Neural progenitor cell (in vitro differentiated cells): ENCODE results near the gene TIMP3. TPM values are rescaled to one million over a fixed set of nuclear protein-coding genes. Genes with fewer than 3 reads are reported as not detected.

Experiments used
- DNase-seq: peaks from one replicate; pipeline ENCODE4 v3.0.0-alpha.2; 2016; ENCODE audit warnings: low spot score
- H2AFZ ChIP-seq: fragments of 200-600 bp; sonication (generic); replicated peaks from 2 replicates; pipeline ENCODE4 v1.6.1; 2016; ENCODE audit warnings: antibody characterized with exemption
- H3F3A ChIP-seq: fragments of 200-600 bp; sonication (generic); 2 replicates; pipeline ENCODE4 v1.6.1; 2016; ENCODE audit warnings: antibody characterized with exemption, low read depth
- H3K27ac ChIP-seq: fragments of 200-600 bp; sonication (generic); 2 replicates; pipeline ENCODE4 v1.5.1; 2016; ENCODE audit warnings: mild to moderate bottlenecking
- H3K27me3 ChIP-seq: fragments of 200-600 bp; sonication (generic); 2 replicates; pipeline ENCODE4 v1.6.1; 2016; ENCODE audit warnings: mild to moderate bottlenecking, moderate library complexity
- H3K36me3 ChIP-seq: fragments of 200-600 bp; sonication (generic); 2 replicates; pipeline ENCODE4 v1.5.1; 2016
- H3K4me1 ChIP-seq: fragments of 200-600 bp; sonication (generic); 2 replicates; pipeline ENCODE4 v1.6.1; 2016; ENCODE audit warnings: mixed run types
- H3K4me2 ChIP-seq: fragments of 200-600 bp; sonication (generic); 2 replicates; pipeline ENCODE4 v1.6.1; 2016
- H3K4me3 ChIP-seq: fragments of 200-600 bp; sonication (generic); 2 replicates; pipeline ENCODE4 v1.5.1; 2016
- H3K79me2 ChIP-seq: fragments of 200-600 bp; sonication (generic); 2 replicates; pipeline ENCODE4 v1.6.1; 2016; ENCODE audit warnings: low read depth
- H3K9ac ChIP-seq: fragments of 200-600 bp; sonication (generic); 2 replicates; pipeline ENCODE4 v1.6.1; 2016
- H3K9me3 ChIP-seq: fragments of 200-600 bp; sonication (generic); 2 replicates; pipeline ENCODE4 v1.5.1; 2016; ENCODE audit warnings: low read depth
- H4K20me1 ChIP-seq: fragments of 200-600 bp; sonication (generic); 2 replicates; pipeline ENCODE4 v1.6.1; 2016; ENCODE audit warnings: low read depth
- H3K27ac Mint-ChIP-seq: 3 replicates; pipeline ENCODE4 v1.8.0; 2021; ENCODE audit warnings: mixed read lengths
- H3K27me3 Mint-ChIP-seq: 2 replicates; pipeline ENCODE4 v1.8.0; 2022; ENCODE audit warnings: low read depth, mild to moderate bottlenecking, inconsistent platforms, moderate library complexity, mixed read lengths; ENCODE audit not compliant: insufficient read depth
- H3K36me3 Mint-ChIP-seq: 3 replicates; pipeline ENCODE4 v1.8.0; 2021; ENCODE audit warnings: mixed read lengths
- H3K4me1 Mint-ChIP-seq: 3 replicates; pipeline ENCODE4 v1.8.0; 2021; ENCODE audit warnings: mixed read lengths
- H3K4me3 Mint-ChIP-seq: 3 replicates; pipeline ENCODE4 v1.8.0; 2021; ENCODE audit warnings: mild to moderate bottlenecking, moderate library complexity, mixed read lengths
- H3K9me3 Mint-ChIP-seq: 3 replicates; pipeline ENCODE4 v1.8.0; 2020; ENCODE audit warnings: mixed read lengths
- CTCF ChIP-seq: fragments of 200-600 bp; sonication (generic); IDR thresholded peaks from 2 replicates; pipeline ENCODE4 v1.5.1; 2017; ENCODE audit warnings: antibody characterized with exemption, mild to moderate bottlenecking
- EZH2 ChIP-seq: fragments of 200-600 bp; sonication (generic); IDR thresholded peaks from 2 replicates; pipeline ENCODE4 v1.6.1; 2017; ENCODE audit warnings: antibody characterized with exemption, mild to moderate bottlenecking, moderate library complexity
- EZH2phosphoT487 ChIP-seq: fragments of 200-600 bp; sonication (generic); IDR thresholded peaks from 2 replicates; pipeline ENCODE4 v1.6.1; 2017; ENCODE audit warnings: antibody characterized with exemption
- total RNA-seq: library from RNA; depleted of rRNA; stranded (reverse); fragments of >200 nt; gene quantifications from 2 replicates; pipeline ENCODE4 v1.2.3, GENCODE V29; 2015; ENCODE audit warnings: low replicate concordance

TIMP3 gene
- total RNA-seq, 1 donor from 2014 or later, result 6.3 TPM

GRCh38 chr22:32862936-32863661, 61.6 kb downstream of the TIMP3 start:
- Histone ChIP-seq H3K9ac (no peak overlapping the region), H2AFZ (no peak overlapping the region), H4K20me1 (no peaks in the 10 kb centered on the region), H3F3A (no peaks in the 10 kb centered on the region), H3K27me3 (no peaks in the 10 kb centered on the region), H3K4me2 (no peak overlapping the region), H3K4me1 (no peaks in the 10 kb centered on the region), H3K4me3 (no peak overlapping the region), H3K9me3 (no peaks in the 10 kb centered on the region), H3K79me2 (no peaks in the 10 kb centered on the region), H3K27ac (no peak overlapping the region), H3K36me3 (no peaks in the 10 kb centered on the region)
- peaks cover 6% of the 10 kb centered on the region for H3K4me1 Mint-ChIP-seq
- H3K36me3 Mint-ChIP-seq, result no peaks in the 10 kb centered on the region
- no peaks in the 10 kb centered on the region for H3K9me3 Mint-ChIP-seq
- no peak for DNase-seq
- H3K27ac Mint-ChIP-seq, result peak overlapping the region; percentile 69
- H3K4me3 Mint-ChIP-seq, result no peak overlapping the region
- TF ChIP-seq EZH2, result no peak
- TF ChIP-seq CTCF, result no peak
- no peak for TF ChIP-seq EZH2phosphoT487
- H3K27me3 Mint-ChIP-seq, result peaks cover 11% of the 10 kb centered on the region

- Histone ChIP-seq H3K36me3 (no peaks in the 10 kb centered on the region), H4K20me1 (no peaks in the 10 kb centered on the region), H3K4me1 (no peaks in the 10 kb centered on the region), H3K79me2 (no peaks in the 10 kb centered on the region), H2AFZ (no peak overlapping the region), H3K27me3 (no peaks in the 10 kb centered on the region), H3K9ac (no peak overlapping the region), H3F3A (no peaks in the 10 kb centered on the region), H3K27ac (no peak overlapping the region), H3K4me2 (no peak overlapping the region), H3K9me3 (no peaks in the 10 kb centered on the region), H3K4me3 (no peak overlapping the region)
- H3K27ac Mint-ChIP-seq, result no peak overlapping the region
- no peaks in the 10 kb centered on the region for H3K9me3 Mint-ChIP-seq
- no peak for DNase-seq
- H3K36me3 Mint-ChIP-seq, result no peaks in the 10 kb centered on the region
- no peak for TF ChIP-seq CTCF
- no peak for TF ChIP-seq EZH2phosphoT487
- H3K4me3 Mint-ChIP-seq, result no peak overlapping the region
- H3K4me1 Mint-ChIP-seq, result peaks cover 6% of the 10 kb centered on the region
- peaks cover 11% of the 10 kb centered on the region for H3K27me3 Mint-ChIP-seq
Measured at GRCh38 chr22:32864041-32864440, 62.5 kb downstream of the TIMP3 start.

GRCh38 chr22:32864596-32864995, 63.1 kb downstream of the TIMP3 start:
- H3K27ac ChIP-seq, result no peak overlapping the region
- H3K4me3 Mint-ChIP-seq, result no peak overlapping the region
- no peaks in the 10 kb centered on the region for H3F3A ChIP-seq
- no peak overlapping the region for H3K27ac Mint-ChIP-seq
- H3K9me3 Mint-ChIP-seq, result no peaks in the 10 kb centered on the region
- no peaks in the 10 kb centered on the region for H3K36me3 ChIP-seq
- no peaks in the 10 kb centered on the region for H3K36me3 Mint-ChIP-seq
- no peaks in the 10 kb centered on the region for H3K9me3 ChIP-seq
- H3K9ac ChIP-seq, result no peak overlapping the region
- peaks cover 6% of the 10 kb centered on the region for H3K4me1 Mint-ChIP-seq
- H4K20me1 ChIP-seq, result no peaks in the 10 kb centered on the region
- no peak overlapping the region for H3K4me3 ChIP-seq
- H3K27me3 Mint-ChIP-seq, result peaks cover 11% of the 10 kb centered on the region
- no peaks in the 10 kb centered on the region for H3K79me2 ChIP-seq
- TF ChIP-seq EZH2 (no peak), EZH2phosphoT487 (no peak), CTCF (no peak)
- H3K27me3 ChIP-seq, result no peaks in the 10 kb centered on the region
- no peaks in the 10 kb centered on the region for H3K4me1 ChIP-seq
- H3K4me2 ChIP-seq, result no peak overlapping the region
- no peak for DNase-seq
- no peak overlapping the region for H2AFZ ChIP-seq
